Tibial nerve (tissue), 4 donors: ENCODE results near the gene GCN1.

ENCODE experiments used
- EP300 ChIP-seq, 2 donors: sonication (generic); formaldehyde crosslinking; IDR thresholded peaks; one replicate each; pipeline ENCODE4 v1.6.1; 2017; ENCODE audit warnings: antibody characterized with exemption in 2 of 2, mild to moderate bottlenecking in 1 of 2
- POLR2A ChIP-seq, 2 donors: fragments of 450-650 bp; IDR thresholded peaks; one replicate each; pipeline ENCODE4 v1.6.1; 2017; ENCODE audit warnings: antibody characterized with exemption in 2 of 2, mild to moderate bottlenecking in 2 of 2, moderate library complexity in 2 of 2
- TF ChIP-seq, protein P1 (sequence below), 5 experiments: fragments of 200-600 bp in 3 of 5; fragments of 450-650 bp in 2 of 5; sonication (generic) in 3 of 5; IDR thresholded peaks; one replicate each; pipeline ENCODE4 v1.5.1; 2016 to 2019; ENCODE audit warnings: antibody characterized with exemption in 5 of 5, mild to moderate bottlenecking in 3 of 5, moderate library complexity in 2 of 5

DNA sequence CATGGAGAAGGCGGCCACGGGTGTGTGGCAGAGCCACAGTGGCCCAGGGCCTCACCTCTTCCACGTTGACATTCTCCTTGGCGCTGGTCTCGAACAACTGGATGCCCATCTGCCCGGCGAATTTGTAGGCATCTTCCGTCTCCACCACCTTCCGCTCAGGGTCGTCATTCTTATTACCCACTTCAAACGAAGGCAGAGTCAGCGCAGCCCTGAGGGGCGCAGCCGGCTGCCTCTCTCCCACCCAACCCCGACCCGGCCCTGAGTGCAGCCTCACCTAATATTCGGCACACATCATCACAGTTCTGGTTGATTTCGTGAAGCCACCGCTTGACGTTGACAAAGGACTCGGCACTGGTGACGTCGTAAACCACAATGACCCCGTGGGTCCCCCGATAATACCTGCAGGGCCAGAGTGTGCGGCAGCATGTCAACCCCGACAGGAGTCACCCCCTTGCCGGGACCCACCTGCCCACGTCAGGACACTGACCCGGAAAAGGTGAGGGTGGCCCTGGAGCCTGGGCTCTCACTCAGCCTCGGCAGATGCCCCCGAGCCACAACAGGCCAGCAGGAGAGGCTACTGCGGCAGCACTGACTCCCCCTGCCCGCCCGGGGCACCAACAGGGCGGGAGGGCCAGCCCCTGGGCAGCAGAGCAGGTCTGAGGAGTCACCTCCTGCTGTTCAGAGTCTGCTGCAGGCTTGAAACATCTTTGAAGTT lies 95.6 kb downstream of the GCN1 start:
- TF ChIP-seq, protein P1, sequence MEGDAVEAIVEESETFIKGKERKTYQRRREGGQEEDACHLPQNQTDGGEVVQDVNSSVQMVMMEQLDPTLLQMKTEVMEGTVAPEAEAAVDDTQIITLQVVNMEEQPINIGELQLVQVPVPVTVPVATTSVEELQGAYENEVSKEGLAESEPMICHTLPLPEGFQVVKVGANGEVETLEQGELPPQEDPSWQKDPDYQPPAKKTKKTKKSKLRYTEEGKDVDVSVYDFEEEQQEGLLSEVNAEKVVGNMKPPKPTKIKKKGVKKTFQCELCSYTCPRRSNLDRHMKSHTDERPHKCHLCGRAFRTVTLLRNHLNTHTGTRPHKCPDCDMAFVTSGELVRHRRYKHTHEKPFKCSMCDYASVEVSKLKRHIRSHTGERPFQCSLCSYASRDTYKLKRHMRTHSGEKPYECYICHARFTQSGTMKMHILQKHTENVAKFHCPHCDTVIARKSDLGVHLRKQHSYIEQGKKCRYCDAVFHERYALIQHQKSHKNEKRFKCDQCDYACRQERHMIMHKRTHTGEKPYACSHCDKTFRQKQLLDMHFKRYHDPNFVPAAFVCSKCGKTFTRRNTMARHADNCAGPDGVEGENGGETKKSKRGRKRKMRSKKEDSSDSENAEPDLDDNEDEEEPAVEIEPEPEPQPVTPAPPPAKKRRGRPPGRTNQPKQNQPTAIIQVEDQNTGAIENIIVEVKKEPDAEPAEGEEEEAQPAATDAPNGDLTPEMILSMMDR (IDR thresholded peaks at IDR 0.05), result no peak
- TF ChIP-seq POLR2A (IDR thresholded peaks at IDR 0.05), result no peak
- TF ChIP-seq EP300 (IDR thresholded peaks at IDR 0.05), result no peak
